Uterus (tissue), 4 donors: ENCODE results near the gene DDX59. TPM values are rescaled to one million over a fixed set of nuclear protein-coding genes. Genes with fewer than 3 reads are reported as not detected.
A peak's percentile ranks its signal among the peaks of the same experiment; 100 is the strongest.

Experiments used
- DNase-seq, 2 donors: peaks; one replicate each; pipeline ENCODE4 v3.0.0-alpha.2; 2019 to 2020
- H3K27ac ChIP-seq, 2 donors: fragments of 200-600 bp; sonication (generic); 1 replicate in 1 of 2; 2 replicates in 1 of 2; pipeline ENCODE4 v1.5.1; 2016 to 2018
- H3K27me3 ChIP-seq, 2 donors: fragments of 200-600 bp; sonication (generic); one replicate each; pipeline ENCODE4 v1.5.1; 2018 to 2019; ENCODE audit warnings: control low read depth in 1 of 2
- H3K36me3 ChIP-seq, 2 donors: fragments of 200-600 bp; sonication (generic); one replicate each; pipeline ENCODE4 v1.5.1; 2019; ENCODE audit warnings: control low read depth in 1 of 2
- H3K4me1 ChIP-seq, 2 donors: fragments of 200-600 bp; sonication (generic); one replicate each; pipeline ENCODE4 v1.5.1; 2018 to 2019; ENCODE audit warnings: control low read depth in 1 of 2
- H3K4me3 ChIP-seq, 2 donors: fragments of 200-600 bp; sonication (generic); 1 replicate in 1 of 2; 2 replicates in 1 of 2; pipeline ENCODE4 v1.5.1; 2018 to 2019; ENCODE audit warnings: mild to moderate bottlenecking in 1 of 2
- H3K9me3 ChIP-seq, 2 donors: fragments of 200-600 bp; sonication (generic); one replicate each; pipeline ENCODE4 v1.5.1; 2019; ENCODE audit warnings: control low read depth in 1 of 2
- CTCF ChIP-seq, 4 experiments: fragments of 200-600 bp in 2 of 4; fragments of 450-650 bp in 2 of 4; sonication (generic) in 2 of 4; IDR thresholded peaks; one replicate each; pipeline ENCODE4 v1.5.1; 2016 to 2019; ENCODE audit warnings: antibody characterized with exemption in 4 of 4, mild to moderate bottlenecking in 2 of 4, moderate library complexity in 1 of 4
- POLR2A ChIP-seq, 2 donors: fragments of 450-650 bp; IDR thresholded peaks; one replicate each; pipeline ENCODE4 v1.6.1; 2016; ENCODE audit warnings: antibody characterized with exemption in 2 of 2, mild to moderate bottlenecking in 1 of 2, moderate library complexity in 1 of 2
- intact Hi-C: fragments of 100-400 bp; cut with DNase I; formaldehyde crosslinking; loops from one replicate; pipeline ENCODE4 v1.15.1; 2023; ENCODE audit warnings: low total_unique reads
- total RNA-seq, 4 donors: library from RNA; depleted of rRNA in 3 of 4; stranded (reverse); fragments of >200 nt in 3 of 4; gene quantifications; one replicate each; pipeline versions ENCODE4 v1.1.0 to v1.2.4, GENCODE V29; 2014 to 2023
- donor health status: DM: yes; HTN: yes; CAD: no.

Gene DDX59
- total RNA-seq, 4 donors from 2014 or later = 8.2 to 30.5 (median 22.0) TPM

GRCh38 chr1:200660719-200661118 is 9.0 kb downstream of the DDX59 start:
- intact Hi-C loops = no loop called here
- DNase-seq = peak; percentile 29 to 57
- Histone ChIP-seq H3K27ac (no peak overlapping the region), H3K9me3 (no peaks in the 10 kb centered on the region), H3K27me3 (no peaks in the 10 kb centered on the region), H3K36me3 (no peaks in the 10 kb centered on the region), H3K4me1 (no peaks in the 10 kb centered on the region), H3K4me3 (no peak overlapping the region)
- TF ChIP-seq POLR2A (IDR thresholded peaks at IDR 0.05) (no peak), CTCF (IDR thresholded peaks at IDR 0.05) (no peak)

- no peaks in the 10 kb centered on the region for H3K36me3 ChIP-seq
- TF ChIP-seq CTCF (IDR thresholded peaks at IDR 0.05) = no peak
- TF ChIP-seq POLR2A (IDR thresholded peaks at IDR 0.05) = no peak
- H3K27me3 ChIP-seq = no peaks in the 10 kb centered on the region
- H3K27ac ChIP-seq = no peak overlapping the region
- no peaks in the 10 kb centered on the region for H3K4me1 ChIP-seq
- H3K9me3 ChIP-seq = no peaks in the 10 kb centered on the region
- intact Hi-C loops = no loop called here
- H3K4me3 ChIP-seq = no peak overlapping the region
- DNase-seq = no peak
Observed at GRCh38 chr1:200659269-200659668, 10.4 kb downstream of the DDX59 start.

GRCh38 chr1:200658037-200658818 is 11.5 kb downstream of the DDX59 start:
- no peak for TF ChIP-seq POLR2A (IDR thresholded peaks at IDR 0.05)
- no peak for TF ChIP-seq CTCF (IDR thresholded peaks at IDR 0.05)
- H3K27me3 ChIP-seq = no peaks in the 10 kb centered on the region
- no peak overlapping the region for H3K4me3 ChIP-seq
- intact Hi-C loops = no loop called here
- no peaks in the 10 kb centered on the region for H3K36me3 ChIP-seq
- no peaks in the 10 kb centered on the region for H3K9me3 ChIP-seq
- no peak overlapping the region for H3K27ac ChIP-seq
- no peaks in the 10 kb centered on the region for H3K4me1 ChIP-seq
- no peak for DNase-seq

- DNase-seq = no peak
- Histone ChIP-seq H3K4me1 (no peaks in the 10 kb centered on the region), H3K4me3 (no peak overlapping the region), H3K27me3 (no peaks in the 10 kb centered on the region), H3K36me3 (no peaks in the 10 kb centered on the region), H3K9me3 (no peaks in the 10 kb centered on the region), H3K27ac (no peak overlapping the region)
- no peak for TF ChIP-seq CTCF (IDR thresholded peaks at IDR 0.05)
- TF ChIP-seq POLR2A (IDR thresholded peaks at IDR 0.05) = no peak
- intact Hi-C loops = no loop called here
Observed at GRCh38 chr1:200654660-200655059, 15.0 kb downstream of the DDX59 start.

GRCh38 chr1:200653022-200653462 is 16.7 kb downstream of the DDX59 start:
- H3K9me3 ChIP-seq = no peaks in the 10 kb centered on the region
- no peak for DNase-seq
- no peaks in the 10 kb centered on the region for H3K27me3 ChIP-seq
- H3K27ac ChIP-seq = no peak overlapping the region
- no peak for TF ChIP-seq POLR2A (IDR thresholded peaks at IDR 0.05)
- no peak for TF ChIP-seq CTCF (IDR thresholded peaks at IDR 0.05)
- no peaks in the 10 kb centered on the region for H3K4me1 ChIP-seq
- no peaks in the 10 kb centered on the region for H3K36me3 ChIP-seq
- no peak overlapping the region for H3K4me3 ChIP-seq
- intact Hi-C loops = no loop called here
